HepG2 (cell line): Measurements from ENCODE around the gene TMEM151A. TPM values are rescaled to one million over a fixed set of nuclear protein-coding genes. Genes with fewer than 3 reads are reported as not detected.

Source experiments
- ATAC-seq: fragments of 200-7000 bp; cut with Tn5 transposase; 3 replicates; pipeline ENCODE4 v1.9.1; 2020; ENCODE audit warnings: mild to moderate bottlenecking, moderate library complexity
- BruUV-seq: library from RNA; stranded (reverse); fragments of 400-500 nt; replicated peaks from 2 replicates; lab custom pipeline; 2021; lab: Mats Ljungman, UMichigan
- CTCF ChIA-PET: fragments of 300-600 bp; formaldehyde crosslinking; extraction: SDS; loops from one replicate; lab custom pipeline; 2021; ENCODE audit warnings: low total read pairs, inconsistent platforms, low intra/inter-chr PET ratio; lab: Yijun Ruan, JAX
- POLR2A ChIA-PET: fragments of 350-600 bp; sonication (Branson Sonifier 250); formaldehyde crosslinking; loops from one replicate; lab custom pipeline; 2020; ENCODE audit warnings: antibody characterized with exemption, inconsistent platforms; lab: Yijun Ruan, JAX
- DNase-seq: peaks from one replicate; pipeline ENCODE4 v3.0.0-alpha.2; 2015; ENCODE audit warnings: low spot score
- FAIRE-seq: peaks from 3 replicates; lab custom pipeline; 2011; peaks lifted over from hg19 to GRCh38; lab: Jason Lieb, UNC
- H2AFZ ChIP-seq: one replicate; pipeline ENCODE4 v1.6.1; 2011; ENCODE audit warnings: low read length, inconsistent platforms
- H3K27ac ChIP-seq: fragments of 300-600 bp; 3 replicates; pipeline ENCODE4 v1.8.0; 2011; ENCODE audit warnings: mixed run types, mild to moderate bottlenecking, mixed read lengths, low read length, inconsistent platforms; ENCODE audit not compliant: insufficient read depth; ENCODE audit errors: extremely low read length
- H3K27me3 ChIP-seq, 2 experiments: fragments of 200-600 bp in 1 of 2; 2 replicates in 1 of 2; 3 replicates in 1 of 2; pipeline versions ENCODE4 v1.6.0 to v1.8.0; 2011; ENCODE audit warnings: low read length in 2 of 2, mild to moderate bottlenecking in 2 of 2, moderate library complexity in 2 of 2, inconsistent platforms in 1 of 2; ENCODE audit not compliant: insufficient read depth in 2 of 2, control insufficient read depth in 1 of 2
- H3K36me3 ChIP-seq, 2 experiments: fragments of 200-600 bp in 1 of 2; replicated peaks in 1 of 2; 2 replicates in 1 of 2; 3 replicates in 1 of 2; pipeline versions ENCODE4 v1.5.1 to v1.8.0; 2011; ENCODE audit warnings: low read length in 2 of 2, inconsistent platforms in 1 of 2; ENCODE audit not compliant: insufficient read depth in 2 of 2, control insufficient read depth in 1 of 2
- H3K4me1 ChIP-seq: 2 replicates; pipeline ENCODE4 v1.5.1; 2012; ENCODE audit warnings: low read length, inconsistent platforms; ENCODE audit not compliant: insufficient read depth
- H3K4me2 ChIP-seq: 2 replicates; pipeline ENCODE4 v1.6.0; 2011; ENCODE audit warnings: low read depth, low read length, inconsistent platforms
- H3K4me3 ChIP-seq, 3 experiments: fragments of 200-600 bp in 1 of 3; sonication (generic), shearing (Covaris generic) in 1 of 3; replicated peaks in 1 of 3; 2 replicates each; pipeline ENCODE4 v1.5.1; 2011 to 2016; ENCODE audit warnings: low read length in 3 of 3, inconsistent platforms in 2 of 3, low read depth in 2 of 3, mild to moderate bottlenecking in 2 of 3, control low read depth in 1 of 3, mixed read lengths in 1 of 3; ENCODE audit not compliant: insufficient read depth in 1 of 3
- H3K79me2 ChIP-seq: one replicate; pipeline ENCODE4 v1.6.1; 2011; ENCODE audit warnings: low read length, inconsistent platforms; ENCODE audit not compliant: insufficient read depth
- H3K9ac ChIP-seq: 2 replicates; pipeline ENCODE4 v1.6.0; 2011; ENCODE audit warnings: mild to moderate bottlenecking, low read depth, low read length, inconsistent platforms; ENCODE audit not compliant: insufficient read depth
- H3K9me3 ChIP-seq: 2 replicates; pipeline ENCODE4 v1.5.1; 2012; ENCODE audit warnings: mild to moderate bottlenecking, low read length
- H4K20me1 ChIP-seq: 2 replicates; pipeline ENCODE4 v1.6.0; 2011; ENCODE audit warnings: inconsistent platforms, mild to moderate bottlenecking, low read length, moderate library complexity; ENCODE audit not compliant: insufficient read depth
- ATF7 ChIP-seq, 2 experiments: fragments of 450-650 bp in 1 of 2; sonication (generic) in 1 of 2; formaldehyde crosslinking in 1 of 2; IDR thresholded peaks; 2 replicates each; pipeline versions ENCODE4 v1.4.0 to v1.6.1; 2016 to 2020; ENCODE audit warnings: antibody characterized with exemption in 1 of 2, mild to moderate bottlenecking in 1 of 2, missing genetic modification reagents in 1 of 2
- CREB1 ChIP-seq, 2 experiments: fragments of 450-650 bp in 1 of 2; IDR thresholded peaks; 2 replicates each; pipeline ENCODE4 v1.6.1; 2016 to 2017; ENCODE audit warnings: control low read depth in 1 of 2, mild to moderate bottlenecking in 1 of 2, missing compliant biosample characterization in 1 of 2, missing genetic modification characterization in 1 of 2
- FOSL2 ChIP-seq: sonication (generic); formaldehyde crosslinking; IDR thresholded peaks from 2 replicates; pipeline ENCODE4 v1.4.0; 2020; ENCODE audit warnings: missing genetic modification reagents
- GATAD1 ChIP-seq: IDR thresholded peaks from 2 replicates; pipeline ENCODE4 v1.6.1; 2016; ENCODE audit warnings: missing genetic modification reagents, missing compliant biosample characterization
- GTF3A ChIP-seq: sonication (generic); formaldehyde crosslinking; conservative IDR thresholded peaks from 2 replicates; pipeline ENCODE4 v1.4.0; 2020; ENCODE audit warnings: mild to moderate bottlenecking, missing genetic modification reagents
- HMGA1 ChIP-seq: sonication (generic); formaldehyde crosslinking; conservative IDR thresholded peaks from 2 replicates; pipeline ENCODE4 v1.4.0; 2020; ENCODE audit warnings: missing genetic modification reagents
- HNF4A ChIP-seq: sonication (generic); formaldehyde crosslinking; IDR thresholded peaks from 2 replicates; pipeline ENCODE4 v1.4.0; 2020; ENCODE audit warnings: missing genetic modification reagents
- KLF11 ChIP-seq: IDR thresholded peaks from 2 replicates; pipeline ENCODE4 v1.6.1; 2016; ENCODE audit warnings: missing compliant biosample characterization
- NONO ChIP-seq, 2 experiments: fragments of 450-650 bp in 1 of 2; sonication (generic) in 1 of 2; formaldehyde crosslinking in 1 of 2; IDR thresholded peaks in 1 of 2; conservative IDR thresholded peaks in 1 of 2; 2 replicates each; pipeline versions ENCODE4 v1.6.1 to v1.8.0; 2017 to 2022; ENCODE audit warnings: mild to moderate bottlenecking in 1 of 2, missing genetic modification reagents in 1 of 2, moderate library complexity in 1 of 2
- POLR2AphosphoS5 ChIP-seq: IDR thresholded peaks from 2 replicates; pipeline ENCODE4 v1.6.1; 2012; ENCODE audit warnings: low read depth, low read length
- SKI ChIP-seq: fragments of 450-650 bp; IDR thresholded peaks from one replicate; pipeline ENCODE4 v1.6.1; 2018; ENCODE audit warnings: mild to moderate bottlenecking; ENCODE audit not compliant: partially characterized antibody
- SOX5 ChIP-seq: IDR thresholded peaks from 2 replicates; pipeline ENCODE4 v1.6.1; 2016; ENCODE audit warnings: borderline replicate concordance
- SOX6 ChIP-seq, 2 experiments: fragments of 450-650 bp in 1 of 2; sonication (generic) in 1 of 2; formaldehyde crosslinking in 1 of 2; IDR thresholded peaks; 2 replicates each; pipeline versions ENCODE4 v1.4.0 to v1.6.1; 2017 to 2020; ENCODE audit warnings: antibody characterized with exemption in 1 of 2, mild to moderate bottlenecking in 1 of 2, missing genetic modification reagents in 1 of 2
- STAT5B ChIP-seq: sonication (generic); formaldehyde crosslinking; IDR thresholded peaks from 2 replicates; pipeline ENCODE4 v1.4.0; 2020; ENCODE audit warnings: missing genetic modification reagents
- ZBTB43 ChIP-seq: sonication (generic); formaldehyde crosslinking; conservative IDR thresholded peaks from 2 replicates; pipeline ENCODE4 v1.4.0; 2020; ENCODE audit warnings: missing genetic modification reagents
- ZBTB7A ChIP-seq: sonication (generic); formaldehyde crosslinking; IDR thresholded peaks from 2 replicates; pipeline ENCODE4 v1.8.0; 2022; ENCODE audit warnings: mild to moderate bottlenecking, missing genetic modification reagents
- ZNF207 ChIP-seq: fragments of 450-650 bp; IDR thresholded peaks from 2 replicates; pipeline ENCODE4 v1.6.1; 2016; ENCODE audit warnings: antibody characterized with exemption, borderline replicate concordance
- ZNF337 ChIP-seq: sonication (generic); formaldehyde crosslinking; IDR thresholded peaks from 2 replicates; pipeline ENCODE4 v1.5.1; 2020; ENCODE audit warnings: missing genetic modification reagents, low read depth, mild to moderate bottlenecking, borderline replicate concordance
- ZNF33B ChIP-seq: sonication (generic); formaldehyde crosslinking; IDR thresholded peaks from 2 replicates; pipeline ENCODE4 v1.5.1; 2020; ENCODE audit warnings: mild to moderate bottlenecking, missing genetic modification reagents
- ZNF501 ChIP-seq: sonication (generic); formaldehyde crosslinking; IDR thresholded peaks from 2 replicates; pipeline ENCODE4 v1.5.1; 2020; ENCODE audit warnings: mild to moderate bottlenecking, moderate library complexity, missing genetic modification reagents
- WGBS: methylation state at CpG from one replicate; pipeline ENCODE4 v1.1.6; 2017; ENCODE audit warnings: low lambda C conversion rate; 5-methylcytosine and 5-hydroxymethylcytosine counted together
- in situ Hi-C: cut with HindIII; loops from 2 replicates; pipeline ENCODE4 v1.10.0; 2017; ENCODE audit warnings: low pct_unique_long_range_greater_than_20kb; ENCODE audit not compliant: extremely low pct_ligation_motif_present
- intact Hi-C: fragments of 100-400 bp; cut with micrococcal nuclease; formaldehyde crosslinking; loops from one replicate; pipeline ENCODE4 v1.10.0; 2022; ENCODE audit not compliant: unreplicated experiment
- polyA plus RNA-seq, 8 experiments: library from polyadenylated mRNA; depleted of rRNA in 3 of 8; stranded (reverse) in 7 of 8; unstranded in 1 of 8; fragments of >200 nt; fragmentation: Illumina TruSeq in 4 of 8; extraction: Trizol in 4 of 8; gene quantifications; 2 replicates each; pipeline versions ENCODE4 v1.2.1 to v1.2.3, GENCODE V29; 2011 to 2016; ENCODE audit warnings: low read depth in 4 of 8, missing spikeins in 1 of 8, mixed read lengths in 1 of 8; ENCODE audit not compliant: insufficient read depth in 1 of 8
- total RNA-seq, 5 experiments: library from RNA; depleted of rRNA; stranded (reverse); fragments of >200 nt; fragmentation: Illumina TruSeq; extraction: Trizol; gene quantifications; 2 replicates each; pipeline ENCODE4 v1.2.3, GENCODE V29; 2016; ENCODE audit warnings: low read depth in 1 of 5

Gene TMEM151A
- total and polyA plus RNA-seq, 2 of the 13 experiments (the other 11 are each of a cell fraction or from before 2014, with no cell fraction given) = 0.18 to 0.33 TPM

GRCh38 chr11:66327171-66328030 is 35.7 kb downstream of the TMEM151A start:
- H3K9ac ChIP-seq = peak overlapping the region; percentile 53
- H3K4me3 ChIP-seq = peak overlapping the region in 2 of 3 experiments; percentile 11 to 76; a peak in 3 of 6 replicates
- intact Hi-C loops (loop anchor here (1.0 to 5.0 kb wide), 2 partner anchors 16 to 545 kb away; partner anchors contain the start of gene AP5B1), in situ Hi-C loops (loop anchor here (5.0 kb wide), 1 partner anchor 35 kb away; the partner anchor contains the start of gene TMEM151A)
- DNase-seq = no peak
- no peaks in the 10 kb centered on the region for H4K20me1 ChIP-seq
- FAIRE-seq = no peak
- peaks cover 0 to 21% of the 10 kb centered on the region in 2 experiments; a peak in 3 of 5 replicates for H3K27me3 ChIP-seq
- no peak overlapping the region for H2AFZ ChIP-seq
- 37% methylated on average over 9 of the region's 10 CpGs for WGBS
- ChIA-PET CTCF (interaction anchor here (1.2 to 3.4 kb wide), 5 partner anchors 16 to 105 kb away, joined by 4 to 68 read pairs (median 7); no protein-coding TSS in a partner anchor), POLR2A (interaction anchor here (1.0 to 1.8 kb wide), 4 partner anchors 9 to 39 kb away, joined by 7 to 40 read pairs (median 12); partner anchors contain the start of genes CD248, RIN1 and YIF1A)
- peak; percentile 31 for ATAC-seq
- no peaks in the 10 kb centered on the region for H3K79me2 ChIP-seq
- no TSS peak for BruUV-seq
- H3K9me3 ChIP-seq = no peaks in the 10 kb centered on the region
- no peaks in the 10 kb centered on the region for H3K36me3 ChIP-seq
- peaks cover 64% of the 10 kb centered on the region for H3K4me1 ChIP-seq
- no peak overlapping the region for H3K27ac ChIP-seq
- H3K4me2 ChIP-seq = peak overlapping the region; percentile 100
- TF ChIP-seq NONO (IDR thresholded peaks at IDR 0.05) (no peak), NONO (CRISPR knock-in tag; conservative IDR thresholded peaks at IDR 0.05) (no peak), ATF7 (IDR thresholded peaks at IDR 0.05) (no peak), ATF7 (CRISPR knock-in tag; IDR thresholded peaks at IDR 0.05) (no peak), KLF11 (CRISPR knock-in tag) (no peak), ZBTB7A (CRISPR knock-in tag) (peak; percentile 37; the same call in 1 of the 2 replicates), HMGA1 (no peak), FOSL2 (CRISPR knock-in tag) (peak; percentile 27; the same call in 1 of the 2 replicates), POLR2AphosphoS5 (no peak), ZNF207 (peak; percentile 36; the same call in 1 of the 2 replicates), STAT5B (no peak), ZNF337 (CRISPR knock-in tag) (no peak), ZNF501 (CRISPR knock-in tag) (0 out of 2 replicates have a peak, but pooled peaks have one; percentile 28), ZNF33B (no peak), SKI (peak; percentile 11), GTF3A (CRISPR knock-in tag) (no peak), ZBTB43 (CRISPR knock-in tag) (0 out of 2 replicates have a peak, but pooled peaks have one; percentile 2), SOX5 (CRISPR knock-in tag) (no peak), CREB1 (IDR thresholded peaks at IDR 0.05) (no peak), CREB1 (CRISPR knock-in tag; IDR thresholded peaks at IDR 0.05) (0 out of 2 replicates have a peak, but pooled peaks have one; percentile 15), HNF4A (CRISPR knock-in tag) (0 out of 2 replicates have a peak, but pooled peaks have one; percentile 6), GATAD1 (CRISPR knock-in tag) (no peak), SOX6 (IDR thresholded peaks at IDR 0.05) (no peak), SOX6 (CRISPR knock-in tag; IDR thresholded peaks at IDR 0.05) (no peak)
